MM.1S (cell line): Measurements from ENCODE around the gene FLT1.

Source experiments
- CTCF ChIP-seq: fragments of 300-600 bp; sonication (generic); IDR thresholded peaks from 2 replicates; pipeline ENCODE4 v1.5.1; 2016; ENCODE audit warnings: antibody characterized with exemption, low read length, mixed read lengths
- EZH2phosphoT487 ChIP-seq: fragments of 300-600 bp; sonication (generic); IDR thresholded peaks from 2 replicates; pipeline ENCODE4 v1.6.1; 2018; ENCODE audit warnings: antibody characterized with exemption, low read length

GRCh38 chr13:28468023-28468915, 26.7 kb downstream of the FLT1 start:
- TF ChIP-seq CTCF (no peak), EZH2phosphoT487 (no peak)
